Testis (tissue), 3 donors: Measurements from ENCODE around the gene CDK14. TPM values are rescaled to one million over a fixed set of nuclear protein-coding genes. Genes with fewer than 3 reads are reported as not detected.
"Not testable (repeated sequence)": the region's sequence is repeated elsewhere in the genome, so short reads cannot be mapped to it uniquely, and the experiment has no call there.

ENCODE experiments used
- DNase-seq: peaks from one replicate; pipeline ENCODE4 v3.0.0-alpha.2; 2019
- H3K27ac ChIP-seq, 2 donors: fragments of 200-600 bp; sonication (generic); one replicate each; pipeline ENCODE4 v1.5.1; 2019
- H3K27me3 ChIP-seq: fragments of 200-600 bp; sonication (generic); one replicate; pipeline ENCODE4 v1.5.1; 2019
- H3K36me3 ChIP-seq: fragments of 200-600 bp; sonication (generic); one replicate; pipeline ENCODE4 v1.5.1; 2017; ENCODE audit warnings: low read depth; ENCODE audit errors: missing control alignments
- H3K4me1 ChIP-seq: fragments of 200-600 bp; sonication (generic); one replicate; pipeline ENCODE4 v1.5.1; 2019
- H3K4me3 ChIP-seq, 2 donors: fragments of 200-600 bp; sonication (generic); one replicate each; pipeline ENCODE4 v1.5.1; 2017 to 2019
- H3K9me3 ChIP-seq: fragments of 200-600 bp; sonication (generic); one replicate; pipeline ENCODE4 v1.5.1; 2017
- POLR2A ChIP-seq: fragments of 450-650 bp; IDR thresholded peaks from one replicate; pipeline ENCODE4 v1.6.1; 2017; ENCODE audit warnings: antibody characterized with exemption, mild to moderate bottlenecking, moderate library complexity
- WGBS, 2 donors: methylation state at CpG; one replicate each; pipeline ENCODE4 v1.1.5; 2018; 5-methylcytosine and 5-hydroxymethylcytosine counted together
- intact Hi-C: fragments of 100-400 bp; cut with DNase I; formaldehyde crosslinking; loops from one replicate; pipeline ENCODE4 v1.15.1; 2023; ENCODE audit warnings: low total_unique reads
- polyA plus RNA-seq: library from polyadenylated mRNA; stranded (reverse); fragments of 350-450 nt; fragmentation: Illumina TruSeq; extraction: RNeasy Lipid Tissue Mini Kit (QIAGEN cat#74804); gene quantifications from one replicate; pipeline ENCODE4 v1.2.3, GENCODE V29; 2014; ENCODE audit warnings: low read depth, low replicate concordance; ENCODE audit not compliant: insufficient read depth
- total RNA-seq, 2 donors: library from RNA; depleted of rRNA; stranded (reverse); fragments of >200 nt; gene quantifications; one replicate each; pipeline ENCODE4 v1.2.3, GENCODE V29; 2016
- TF ChIP-seq, protein P1 (sequence below), 3 experiments: fragments of 450-650 bp in 2 of 3; fragments of 200-600 bp in 1 of 3; sonication (generic) in 1 of 3; IDR thresholded peaks; one replicate each; pipeline ENCODE4 v1.5.1; 2016 to 2019; ENCODE audit warnings: antibody characterized with exemption in 3 of 3, mild to moderate bottlenecking in 2 of 3, moderate library complexity in 1 of 3

The CDK14 gene
- total and polyA plus RNA-seq, 3 donors from 2014 or later, result 18.9 to 22.7 (median 19.5) TPM

- no peaks in the 10 kb centered on the region for H3K36me3 ChIP-seq
- DNase-seq, result no peak
- H3K4me1 ChIP-seq, result no peaks in the 10 kb centered on the region
- H3K27ac ChIP-seq, result no peak overlapping the region
- TF ChIP-seq POLR2A, result no peak
- TF ChIP-seq, protein P1, sequence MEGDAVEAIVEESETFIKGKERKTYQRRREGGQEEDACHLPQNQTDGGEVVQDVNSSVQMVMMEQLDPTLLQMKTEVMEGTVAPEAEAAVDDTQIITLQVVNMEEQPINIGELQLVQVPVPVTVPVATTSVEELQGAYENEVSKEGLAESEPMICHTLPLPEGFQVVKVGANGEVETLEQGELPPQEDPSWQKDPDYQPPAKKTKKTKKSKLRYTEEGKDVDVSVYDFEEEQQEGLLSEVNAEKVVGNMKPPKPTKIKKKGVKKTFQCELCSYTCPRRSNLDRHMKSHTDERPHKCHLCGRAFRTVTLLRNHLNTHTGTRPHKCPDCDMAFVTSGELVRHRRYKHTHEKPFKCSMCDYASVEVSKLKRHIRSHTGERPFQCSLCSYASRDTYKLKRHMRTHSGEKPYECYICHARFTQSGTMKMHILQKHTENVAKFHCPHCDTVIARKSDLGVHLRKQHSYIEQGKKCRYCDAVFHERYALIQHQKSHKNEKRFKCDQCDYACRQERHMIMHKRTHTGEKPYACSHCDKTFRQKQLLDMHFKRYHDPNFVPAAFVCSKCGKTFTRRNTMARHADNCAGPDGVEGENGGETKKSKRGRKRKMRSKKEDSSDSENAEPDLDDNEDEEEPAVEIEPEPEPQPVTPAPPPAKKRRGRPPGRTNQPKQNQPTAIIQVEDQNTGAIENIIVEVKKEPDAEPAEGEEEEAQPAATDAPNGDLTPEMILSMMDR (IDR thresholded peaks at IDR 0.05), result no peak
- H3K9me3 ChIP-seq, result no peaks in the 10 kb centered on the region
- intact Hi-C loops, result no loop called here
- 73 to 78% methylated on average over 11 of the region's 11 CpGs for WGBS, 2 donors
- H3K27me3 ChIP-seq, result no peaks in the 10 kb centered on the region
- no peak overlapping the region for H3K4me3 ChIP-seq
These were observed 573.0 kb downstream of the CDK14 start for GRCh38 chr7:91168871-91169829.

DNA sequence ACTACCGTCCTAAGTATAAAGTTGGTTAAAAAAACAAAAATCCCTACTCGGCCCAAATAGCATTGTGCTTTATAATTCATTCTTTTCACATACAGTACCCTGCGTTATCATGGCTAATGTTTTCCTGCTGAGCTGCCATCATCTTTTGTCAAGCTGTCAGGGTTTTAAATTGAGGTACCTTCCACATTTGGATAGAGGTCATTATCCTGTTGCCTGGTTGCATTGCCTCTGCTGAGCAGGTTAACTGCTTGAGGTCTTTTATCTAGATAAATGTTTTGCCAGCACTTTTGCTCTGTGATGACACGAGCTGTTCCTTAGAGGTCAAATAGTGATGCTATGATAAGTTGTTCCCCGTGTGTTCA is 573.7 kb downstream of the CDK14 start:
- Histone ChIP-seq H3K4me3 (no peak overlapping the region), H3K27ac (no peak overlapping the region), H3K36me3 (no peaks in the 10 kb centered on the region), H3K9me3 (no peaks in the 10 kb centered on the region), H3K4me1 (no peaks in the 10 kb centered on the region), H3K27me3 (no peaks in the 10 kb centered on the region)
- WGBS, 2 donors, result 66 to 74% methylated on average over 5 of the region's 5 CpGs
- intact Hi-C loops, result no loop called here
- DNase-seq, result no peak
- TF ChIP-seq POLR2A, result no peak
- TF ChIP-seq, protein P1 (IDR thresholded peaks at IDR 0.05), result no peak

GRCh38 chr7:91173265-91173664 is 577.1 kb downstream of the CDK14 start:
- H3K27ac ChIP-seq, intact Hi-C loops, DNase-seq, H3K36me3 ChIP-seq, H3K4me3 ChIP-seq, H3K9me3 ChIP-seq, H3K4me1 ChIP-seq, H3K27me3 ChIP-seq: not testable (repeated sequence)
- 90 to 91% methylated on average over 11 of the region's 11 CpGs for WGBS, 2 donors

- DNase-seq, result no peak
- no peak for TF ChIP-seq POLR2A
- TF ChIP-seq, protein P1 (IDR thresholded peaks at IDR 0.05), result no peak
- Histone ChIP-seq H3K4me3 (no peak overlapping the region), H3K4me1 (no peaks in the 10 kb centered on the region), H3K9me3 (no peaks in the 10 kb centered on the region), H3K27me3 (no peaks in the 10 kb centered on the region), H3K27ac (no peak overlapping the region), H3K36me3 (no peaks in the 10 kb centered on the region)
- intact Hi-C loops, result no loop called here
- WGBS, 2 donors, result 51 to 66% methylated on average over 1 of the region's 1 CpG
These were observed 584.6 kb downstream of the CDK14 start for GRCh38 chr7:91180746-91181145.

DNA sequence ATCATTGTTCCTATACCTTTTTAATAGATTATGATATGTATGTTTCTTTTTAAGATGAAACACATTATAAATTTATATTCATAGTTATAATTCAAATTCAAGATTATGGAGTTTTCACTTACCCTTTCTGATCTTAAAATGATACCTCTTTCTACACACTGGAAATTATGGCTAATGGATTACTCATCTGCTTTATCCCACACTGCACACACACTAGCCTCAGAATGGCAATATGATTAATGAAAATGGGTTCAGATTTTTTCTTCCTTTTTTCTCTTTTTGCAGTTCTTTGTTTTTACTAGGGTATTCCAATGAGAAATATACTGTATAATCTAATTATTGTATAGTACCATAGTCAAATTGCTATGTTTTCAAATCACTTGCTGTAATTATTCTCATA is 585.8 kb downstream of the CDK14 start:
- H3K27me3 ChIP-seq, result no peaks in the 10 kb centered on the region
- intact Hi-C loops, result no loop called here
- H3K36me3 ChIP-seq, result no peaks in the 10 kb centered on the region
- no peaks in the 10 kb centered on the region for H3K9me3 ChIP-seq
- H3K4me1 ChIP-seq, result peaks cover 3% of the 10 kb centered on the region
- no peak overlapping the region for H3K4me3 ChIP-seq
- TF ChIP-seq, protein P1 (IDR thresholded peaks at IDR 0.05), result no peak
- no peak for TF ChIP-seq POLR2A
- no peak overlapping the region for H3K27ac ChIP-seq
- no peak for DNase-seq
